GM18526 (cell line): Measurements from ENCODE around the gene TTC1.

Experiments
- POLR2A ChIP-seq: IDR thresholded peaks from 3 replicates; pipeline ENCODE4 v1.6.1; 2011; ENCODE audit not compliant: insufficient read length; ENCODE audit errors: extremely low read depth

Gene TTC1

GRCh38 chr5:160090059-160090458 is 81.1 kb downstream of the TTC1 start:
- no peak for TF ChIP-seq POLR2A

DNA sequence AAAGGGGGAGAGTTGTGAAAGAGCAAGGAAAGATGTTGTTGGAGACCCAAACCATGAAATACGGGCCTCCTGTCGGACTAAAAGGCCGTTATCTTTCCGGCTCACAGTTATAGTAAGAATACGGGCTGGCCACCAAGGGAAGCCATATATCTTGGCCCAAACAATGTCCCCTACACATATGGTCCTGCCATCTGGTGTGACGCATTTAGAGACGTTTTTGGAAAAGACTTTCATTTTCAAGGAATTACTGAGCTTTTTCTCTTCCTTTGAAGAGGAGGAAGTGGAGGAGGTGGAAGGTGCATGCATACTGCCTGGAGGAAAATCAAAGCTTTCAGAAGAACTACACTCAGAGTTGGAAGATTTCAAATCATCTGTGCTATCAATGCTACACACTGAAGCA is 83.6 kb downstream of the TTC1 start:
- TF ChIP-seq POLR2A: no peak

DNA sequence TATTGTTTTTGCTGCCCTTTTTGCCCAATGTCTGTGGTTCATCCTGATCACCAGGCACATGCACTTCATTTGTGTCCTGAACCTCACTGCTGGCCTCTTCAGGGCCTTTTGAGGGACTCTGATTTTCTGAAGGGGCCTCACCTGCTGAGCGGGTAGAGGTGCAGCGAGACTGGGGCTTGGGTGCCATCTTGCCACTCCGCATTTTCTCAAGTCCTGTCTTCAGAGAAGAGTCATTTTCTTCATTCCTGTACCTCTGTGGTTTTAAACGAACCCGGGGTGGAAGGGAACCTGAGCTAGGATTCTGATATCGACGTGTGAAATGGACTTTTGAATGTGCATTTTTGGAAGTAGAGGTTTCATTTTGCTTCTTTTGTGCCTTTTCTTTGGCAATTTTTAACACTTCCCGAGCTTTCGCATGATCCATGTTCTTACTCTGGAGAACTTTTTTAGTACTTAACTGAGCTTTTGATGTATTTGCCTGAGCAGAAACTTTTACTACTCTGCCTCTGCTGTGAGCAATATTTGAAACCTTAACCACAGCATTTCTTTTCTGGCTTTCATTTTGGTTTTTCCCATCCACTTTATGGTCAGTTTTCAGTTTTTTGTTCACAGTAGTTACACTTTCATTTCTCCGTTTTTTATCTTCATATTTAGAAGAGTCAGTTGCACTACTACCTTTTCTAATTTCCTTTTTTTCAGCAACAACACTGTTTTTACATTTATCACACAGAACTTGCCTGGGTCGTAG is 84.2 kb downstream of the TTC1 start:
- no peak for TF ChIP-seq POLR2A

- TF ChIP-seq POLR2A: no peak
These were observed 87.2 kb downstream of the TTC1 start for GRCh38 chr5:160096178-160096577.

DNA sequence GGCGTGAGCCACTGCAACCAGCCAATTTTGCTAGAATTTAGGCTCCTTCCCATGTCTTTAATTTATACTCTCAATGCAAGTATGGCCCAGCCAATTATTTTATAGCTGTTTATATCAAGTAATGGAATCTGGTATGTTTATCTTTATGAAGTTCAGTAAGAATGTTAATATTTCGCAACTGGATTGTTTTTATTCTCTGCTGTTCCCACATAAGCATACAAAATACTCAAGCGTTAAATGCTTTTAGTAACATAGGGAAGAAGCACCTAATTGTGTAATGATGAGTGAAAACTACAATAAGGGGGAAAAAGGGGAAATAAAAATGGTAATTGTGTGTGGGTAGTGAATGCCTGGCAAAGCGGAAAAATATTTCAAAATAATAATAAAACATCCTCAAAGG is 89.1 kb downstream of the TTC1 start:
- TF ChIP-seq POLR2A: no peak

GRCh38 chr5:160105686-160106360 is 96.9 kb downstream of the TTC1 start:
- TF ChIP-seq POLR2A: no peak

DNA sequence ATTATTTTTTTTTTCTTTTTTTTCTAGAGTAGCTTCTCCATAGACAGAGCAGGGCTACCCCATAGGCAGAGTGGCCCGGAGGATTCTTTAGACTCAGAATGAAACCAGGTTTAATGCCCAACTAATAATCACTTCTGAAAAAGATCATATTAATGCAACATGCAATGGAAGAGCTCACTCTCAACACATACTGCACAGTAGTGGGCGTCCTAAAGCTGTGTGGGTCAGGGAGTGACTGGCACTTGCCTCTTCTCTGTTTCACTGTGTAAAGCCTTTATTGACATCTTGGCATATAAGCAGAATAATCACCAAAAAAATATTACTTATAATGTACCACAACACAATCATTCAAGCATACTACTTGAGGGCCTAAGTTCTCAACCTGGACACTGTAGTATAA is 99.2 kb downstream of the TTC1 start:
- no peak for TF ChIP-seq POLR2A
